Neural progenitor cell (in vitro differentiated cells): ENCODE measurements around the gene RBP4.

Experiments
- CTCF ChIP-seq: fragments of 200-600 bp; sonication (generic); IDR thresholded peaks from 2 replicates; pipeline ENCODE4 v1.5.1; 2017; ENCODE audit warnings: antibody characterized with exemption, mild to moderate bottlenecking
- EZH2 ChIP-seq: fragments of 200-600 bp; sonication (generic); IDR thresholded peaks from 2 replicates; pipeline ENCODE4 v1.6.1; 2017; ENCODE audit warnings: antibody characterized with exemption, mild to moderate bottlenecking, moderate library complexity
- EZH2phosphoT487 ChIP-seq: fragments of 200-600 bp; sonication (generic); IDR thresholded peaks from 2 replicates; pipeline ENCODE4 v1.6.1; 2017; ENCODE audit warnings: antibody characterized with exemption

DNA sequence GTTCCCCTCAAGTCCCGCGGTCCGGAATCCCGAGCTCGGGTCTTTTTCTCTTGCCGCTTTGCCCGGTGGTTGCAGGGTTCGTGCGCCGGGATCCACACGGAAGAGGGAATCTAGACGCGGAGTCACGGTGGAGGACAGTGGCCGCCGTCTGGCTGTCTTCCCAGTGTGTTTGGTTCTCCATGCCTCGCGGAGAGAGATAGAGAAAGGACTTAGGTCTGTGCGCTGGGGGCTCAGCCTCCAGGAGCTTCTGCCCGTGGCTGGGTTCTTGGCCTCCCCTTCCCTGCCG is 33.0 kb downstream of the RBP4 start:
- TF ChIP-seq CTCF (no peak), EZH2phosphoT487 (no peak), EZH2 (peak; percentile 21)
